ENCODE results near the gene NPB.

Gene NPB

DNA sequence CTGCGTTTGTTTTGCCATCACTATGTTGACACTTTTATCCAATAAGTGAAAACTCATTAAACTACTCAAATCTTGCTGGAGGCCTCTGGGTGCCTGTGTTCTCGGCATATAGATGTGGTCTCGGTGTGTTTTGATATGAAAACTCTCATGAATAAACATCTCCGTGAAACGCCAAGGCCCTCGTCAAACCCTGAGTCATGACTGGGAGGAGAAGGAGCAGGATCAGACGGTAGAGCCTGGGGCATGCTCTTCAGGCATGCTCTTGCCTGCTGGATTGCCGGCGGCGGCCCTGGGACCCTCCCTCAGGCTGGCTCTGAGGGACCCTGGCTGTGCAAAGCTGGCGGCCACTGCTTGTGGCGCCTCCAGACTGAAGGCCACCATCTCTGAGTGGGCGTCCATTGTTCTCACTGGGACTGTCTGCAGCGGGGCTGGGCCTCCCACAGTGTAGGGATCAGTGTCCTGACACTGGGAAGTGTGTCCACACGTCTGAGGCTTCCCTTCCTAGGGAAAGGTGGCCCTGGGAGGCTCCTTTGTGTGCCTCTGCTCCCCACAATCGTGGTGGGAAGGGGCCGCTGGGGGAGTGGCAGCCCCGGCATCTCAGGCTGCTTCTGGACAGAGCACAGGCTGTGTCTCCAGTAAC, 1.7 kb upstream of the NPB start:
- DNase-seq, result no peak

DNA sequence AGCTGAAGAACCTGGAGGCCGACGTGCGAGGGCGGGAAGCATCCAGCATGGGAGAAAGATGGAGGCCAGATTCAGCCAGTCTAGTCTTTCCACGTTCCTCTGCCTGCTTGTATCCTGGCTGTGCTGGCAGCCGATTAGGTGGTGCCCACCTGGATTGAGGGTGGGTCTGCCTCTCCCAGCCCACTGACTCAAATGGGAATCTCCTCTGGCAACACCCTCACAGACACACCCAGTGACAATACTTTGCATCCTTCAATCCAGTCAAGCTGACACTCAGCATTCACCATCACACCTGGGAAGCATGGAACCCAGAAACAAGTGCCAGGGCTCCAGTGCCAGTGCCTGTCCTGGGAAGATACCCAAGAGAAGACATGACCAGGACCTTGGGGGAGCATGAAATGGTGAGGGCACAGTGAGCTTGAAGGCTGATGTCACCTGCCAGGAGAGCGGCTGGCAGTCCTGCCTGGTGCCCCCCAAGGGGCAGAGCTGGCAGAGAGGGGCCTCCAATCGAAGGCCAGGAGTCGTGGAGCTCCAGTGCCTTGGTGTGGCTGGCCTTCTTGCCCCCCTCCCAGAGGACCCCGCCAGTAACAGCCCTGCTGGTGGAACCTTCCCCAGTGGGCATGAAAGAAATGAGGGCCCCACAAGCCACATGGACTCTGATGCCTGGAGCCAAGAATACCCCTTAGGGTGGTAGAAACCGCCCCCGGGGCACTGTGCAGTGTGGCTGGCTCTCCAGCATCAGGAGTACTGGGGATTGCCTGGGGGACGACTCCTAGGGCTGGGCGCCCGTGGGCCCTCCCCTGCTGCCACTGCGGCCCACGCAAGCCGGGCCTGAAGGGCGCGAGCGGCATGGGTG, 643 bp upstream of the NPB start:
- no peak for DNase-seq

DNA sequence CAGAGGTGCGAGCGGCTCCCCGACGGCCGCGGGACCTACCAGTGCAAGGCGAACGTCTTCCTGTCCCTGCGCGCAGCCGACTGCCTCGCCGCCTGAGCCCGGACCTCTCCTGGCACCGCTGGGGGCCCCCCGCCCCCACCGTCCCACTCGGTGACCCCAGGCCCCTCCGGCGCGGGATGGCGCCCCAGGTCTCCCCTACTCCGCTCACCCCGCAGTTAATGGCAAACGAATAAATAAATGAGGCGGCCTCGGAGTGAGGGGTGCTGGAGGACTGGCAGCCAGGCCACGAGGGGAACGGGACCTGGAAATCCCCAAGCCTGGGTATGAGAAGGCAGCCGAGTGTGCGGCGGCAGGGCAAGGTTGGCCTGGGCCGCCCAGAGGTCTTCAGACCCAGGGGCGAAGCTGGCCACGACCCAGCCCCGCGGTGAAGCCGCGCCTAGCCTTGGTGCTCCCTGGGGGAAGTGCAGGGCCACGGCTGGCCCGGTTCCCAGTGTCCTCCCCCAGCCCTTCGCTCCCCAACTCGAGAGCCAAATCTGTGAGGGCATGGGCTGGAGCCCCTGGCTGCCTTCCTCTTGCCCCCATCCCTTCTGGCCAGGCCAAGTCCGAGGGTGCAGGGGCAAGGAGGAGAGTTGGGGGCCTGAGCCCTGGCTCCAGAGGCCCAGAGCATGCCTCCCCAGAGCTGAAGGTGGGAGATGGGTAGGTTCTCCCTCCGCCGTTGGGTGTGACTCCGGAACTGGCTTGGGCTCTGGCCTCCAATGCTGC, 796 bp downstream of the NPB start:
- DNase-seq, result no peak

DNA sequence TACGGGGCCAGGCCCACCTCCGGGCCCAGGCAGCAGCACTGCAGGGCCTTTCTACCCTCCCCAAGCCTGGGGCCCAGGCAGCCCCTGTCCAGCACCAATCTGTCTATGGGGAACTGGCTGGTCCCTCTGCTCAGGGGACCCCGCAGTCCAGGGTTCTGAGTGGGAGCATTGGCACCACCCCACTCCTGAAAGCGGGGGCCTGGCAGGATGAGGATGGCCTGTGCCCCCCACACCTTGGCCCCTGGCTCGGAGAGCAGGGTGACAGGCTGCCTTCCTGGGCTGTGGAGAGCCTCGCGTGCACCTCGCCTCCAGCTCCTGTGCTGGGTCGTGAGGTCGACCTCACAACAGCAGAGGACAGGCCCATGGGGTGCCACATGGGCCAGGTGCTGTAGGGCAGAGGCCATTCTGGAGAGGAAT, 1.4 kb downstream of the NPB start:
- DNase-seq, result no peak

DNA sequence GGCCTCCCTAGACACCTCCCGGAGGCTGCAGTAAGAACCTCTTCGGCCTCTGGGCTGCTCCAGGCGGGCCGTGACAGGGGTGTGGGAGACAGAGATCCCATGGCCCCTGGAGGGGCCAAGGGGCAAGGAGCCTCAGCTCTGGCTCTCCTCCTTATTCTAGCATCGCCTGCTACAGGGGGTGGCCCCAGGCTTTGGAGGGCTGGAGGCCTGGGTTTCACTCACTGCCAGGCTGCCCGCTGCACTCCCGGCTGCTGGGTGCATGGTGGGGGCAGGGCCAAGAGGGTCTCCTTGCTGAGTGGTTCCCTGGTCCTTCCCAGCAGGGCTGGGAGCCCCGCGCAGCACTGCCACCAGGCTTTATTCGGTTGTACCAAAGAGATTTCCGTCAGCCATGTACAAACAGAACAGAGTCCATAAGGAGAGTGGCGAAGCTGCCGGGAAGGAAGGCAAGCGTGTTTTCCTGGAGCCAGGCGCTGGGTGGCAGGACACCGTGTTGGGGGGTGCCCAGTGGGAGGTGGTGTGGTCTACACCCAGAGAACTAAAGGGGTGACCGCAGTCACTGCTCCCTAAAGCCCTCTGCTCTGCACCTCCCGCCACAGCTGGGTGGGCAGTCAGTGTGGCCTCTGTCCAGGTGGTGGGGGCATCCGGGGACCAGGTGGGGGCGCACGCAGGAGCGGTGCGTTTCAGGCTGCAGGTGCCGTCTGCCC, 2.0 kb downstream of the NPB start:
- DNase-seq, result no peak

DNA sequence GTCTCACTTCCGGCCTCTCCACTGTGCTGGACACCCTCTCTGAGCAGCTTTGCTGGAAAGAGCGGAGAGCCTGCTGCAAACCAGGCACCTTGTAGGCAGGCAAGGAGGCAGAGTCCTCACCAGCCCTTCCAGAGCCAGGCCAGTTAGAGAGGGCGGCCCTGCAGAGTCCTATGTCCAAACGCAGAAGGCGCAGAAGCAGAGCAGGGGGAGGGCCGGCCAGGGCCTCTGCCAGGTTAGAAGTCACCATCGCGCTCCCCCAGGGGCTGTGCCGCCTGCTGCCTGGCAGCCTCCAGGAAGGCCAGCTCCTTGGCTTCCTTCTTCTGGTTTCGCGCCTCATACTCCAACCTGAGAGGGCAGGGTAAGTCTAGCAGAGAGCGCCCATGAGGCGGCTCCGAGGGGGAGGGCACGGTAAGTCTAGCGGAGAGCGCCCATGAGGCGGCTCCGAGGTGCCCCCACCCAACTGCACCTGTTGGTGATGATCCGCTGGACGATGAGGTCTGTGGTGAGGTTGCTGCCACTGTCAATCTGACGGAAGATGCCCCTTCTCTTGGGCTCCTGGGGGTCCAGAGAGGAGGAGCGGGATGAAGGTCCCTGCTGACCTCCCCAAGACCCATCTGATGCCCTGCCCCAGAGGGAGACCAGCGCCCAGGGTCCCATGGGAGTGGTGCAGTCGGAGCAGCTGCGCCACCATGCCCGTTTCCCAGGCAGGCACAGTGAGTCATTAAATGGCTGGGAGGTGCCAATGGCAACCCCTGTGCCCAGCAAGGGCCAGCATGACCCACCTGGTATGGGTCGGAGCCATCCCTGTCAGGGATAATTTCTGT, 2.8 kb downstream of the NPB start:
- no peak for DNase-seq

DNA sequence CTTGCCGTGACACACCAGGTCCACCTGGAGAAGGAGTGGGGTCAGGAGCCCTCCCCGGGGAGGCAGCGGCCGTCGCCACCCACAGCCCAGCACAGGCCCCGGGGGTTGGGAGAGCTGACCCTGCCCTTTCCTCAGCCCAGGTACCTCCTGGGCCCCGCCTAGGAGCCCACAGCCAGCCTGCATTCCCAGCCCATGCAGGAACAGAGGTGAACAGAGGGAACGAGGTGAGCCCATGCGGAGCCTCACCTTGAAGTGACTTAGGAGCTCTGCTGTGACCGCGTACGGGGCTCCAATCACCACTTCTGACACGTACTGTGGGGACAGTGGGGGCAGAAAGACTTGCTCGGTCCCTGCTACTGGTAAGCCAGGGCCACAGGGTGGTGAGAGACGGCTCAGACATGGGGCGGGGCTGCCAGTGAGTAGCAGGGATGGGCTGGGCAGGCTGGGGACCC, 3.4 kb downstream of the NPB start:
- no peak for DNase-seq

DNA sequence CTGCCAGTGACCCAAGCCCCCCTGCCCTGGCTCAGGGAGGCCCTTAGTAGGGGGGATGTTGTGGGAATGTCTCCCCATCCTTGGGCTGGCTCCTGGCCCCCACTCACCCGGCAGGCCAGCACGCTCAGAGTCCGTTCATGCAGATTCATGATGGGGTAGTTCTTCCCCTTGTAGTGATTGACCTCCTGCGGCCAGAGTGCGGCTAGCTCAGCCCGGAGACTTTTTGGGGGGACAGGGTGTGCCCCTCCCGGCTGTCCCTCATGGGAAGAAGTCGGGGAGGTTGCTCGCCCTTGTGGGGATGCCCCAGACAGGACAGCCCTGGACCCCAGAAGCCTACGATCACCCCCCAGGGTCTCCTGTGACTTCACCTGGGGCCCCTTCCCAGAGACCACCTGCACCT, 4.0 kb downstream of the NPB start:
- no peak for DNase-seq

DNA sequence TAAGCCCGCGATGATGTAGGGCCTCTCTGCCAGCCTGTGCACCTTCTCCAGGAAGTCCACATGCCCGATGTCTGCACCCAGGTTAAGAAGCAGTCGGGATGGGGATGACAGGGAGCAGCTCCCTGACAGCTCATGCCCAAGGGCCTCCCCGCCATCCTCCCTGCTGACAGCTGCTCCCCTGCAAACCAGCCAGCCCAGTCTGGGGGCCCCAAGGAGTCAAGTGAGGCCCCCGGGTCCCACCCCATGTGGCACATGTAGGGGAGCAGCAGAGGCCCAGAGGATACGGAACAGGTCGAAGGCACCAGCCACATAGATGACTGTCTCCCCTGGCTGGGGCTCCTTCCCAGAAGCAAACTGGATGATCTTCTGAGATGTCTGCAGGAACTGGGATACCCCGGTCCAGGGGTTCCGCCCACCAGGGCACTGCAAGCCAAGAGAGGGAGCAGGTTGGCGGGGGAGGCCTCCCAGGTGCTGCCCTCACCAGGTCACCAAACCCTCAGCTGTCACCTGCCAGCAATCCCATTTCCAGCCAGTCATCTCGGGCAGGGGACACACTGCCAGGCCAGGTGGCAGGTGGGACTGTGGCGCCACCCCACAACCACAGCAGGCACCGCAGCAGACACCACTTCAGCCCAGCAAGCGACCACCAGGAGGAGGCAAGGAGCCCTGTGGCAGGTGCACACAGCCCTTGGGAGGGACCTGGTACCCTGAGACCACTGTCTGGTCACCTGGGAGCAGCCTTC, 4.6 kb downstream of the NPB start:
- DNase-seq, result no peak

DNA sequence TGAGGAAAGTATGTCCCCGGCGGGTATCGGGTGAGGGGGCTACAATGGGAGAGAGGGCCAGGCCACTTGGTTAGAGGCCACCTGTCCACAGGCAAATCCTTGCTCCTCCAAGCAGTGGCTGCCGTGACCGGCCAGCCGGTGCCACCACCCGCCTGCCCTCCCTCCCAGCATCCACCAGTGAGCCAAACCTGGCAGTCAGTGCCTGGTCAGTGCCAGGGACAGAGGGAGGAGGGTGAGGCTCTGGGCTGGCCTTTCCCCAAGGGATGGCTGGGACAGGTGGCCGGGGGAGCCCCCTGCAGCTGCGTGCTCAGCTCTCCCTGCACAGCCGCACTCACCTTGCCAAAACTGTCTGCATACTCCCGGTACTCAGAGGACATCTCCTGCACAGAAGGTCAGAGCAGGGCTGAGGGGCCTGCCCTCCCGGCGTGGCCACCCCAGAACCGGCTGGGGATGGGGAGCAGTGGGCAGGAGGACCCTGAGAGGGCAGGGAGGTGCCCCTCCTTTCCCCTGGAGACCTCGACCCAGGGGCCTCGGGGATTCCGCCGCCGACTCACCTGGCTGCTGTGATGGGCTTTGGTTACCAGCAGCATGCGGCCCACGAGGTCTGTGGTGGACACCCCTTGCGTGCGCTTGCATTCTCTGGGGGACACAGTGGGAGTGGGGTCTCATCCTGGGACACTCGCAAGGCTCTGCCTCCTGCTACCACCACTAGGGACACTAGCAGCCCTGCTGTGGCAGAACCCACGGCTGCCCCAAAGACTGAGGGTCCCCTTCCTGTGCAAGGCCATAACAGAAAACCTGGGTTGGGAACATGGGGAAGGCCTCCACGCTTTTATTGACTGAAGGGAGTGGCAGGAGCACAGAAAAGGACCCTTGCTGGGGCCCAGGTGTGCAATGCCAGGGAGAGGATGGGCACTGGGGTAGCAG, 5.4 kb downstream of the NPB start:
- DNase-seq, result no peak

DNA sequence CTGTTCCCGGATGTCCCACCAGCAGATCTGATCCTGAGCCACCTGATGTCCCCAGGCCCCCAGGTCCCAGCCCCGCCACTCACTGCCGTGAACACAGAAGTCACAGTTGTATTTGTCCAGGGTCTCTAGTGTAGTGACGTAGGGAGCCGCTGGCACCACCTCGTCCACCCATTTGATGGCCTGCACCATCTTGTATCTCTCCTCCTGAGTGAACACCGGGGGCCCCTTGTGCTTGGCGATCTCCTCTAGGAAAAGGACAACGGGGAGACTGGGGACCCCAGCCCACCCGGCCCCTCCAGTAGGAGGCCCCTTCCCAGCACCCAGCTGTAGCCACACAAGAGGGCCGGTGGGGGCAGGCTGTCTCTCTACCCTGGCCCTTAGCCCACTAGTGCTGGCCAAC, 6.8 kb downstream of the NPB start:
- no peak for DNase-seq

DNA sequence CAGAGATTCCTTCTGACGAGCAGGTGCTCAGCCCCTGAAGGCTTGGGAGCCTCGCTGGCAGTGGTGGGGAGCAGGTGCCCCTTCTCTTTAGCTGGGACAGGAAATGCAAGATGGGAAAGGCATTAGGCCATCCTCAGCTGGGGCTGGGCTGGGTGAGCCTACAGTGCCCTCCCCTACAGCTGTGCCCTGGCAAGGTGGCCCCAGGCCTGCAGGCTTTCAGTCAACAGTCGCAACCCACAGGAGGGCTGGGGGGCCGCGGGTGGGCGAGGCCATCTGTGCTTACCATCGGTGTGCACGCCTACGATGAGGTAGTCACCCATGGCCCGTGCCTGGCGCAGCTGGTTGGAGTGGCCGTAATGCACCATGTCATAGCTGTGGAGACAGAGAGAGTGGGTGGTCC, 7.2 kb downstream of the NPB start:
- DNase-seq, result no peak

DNA sequence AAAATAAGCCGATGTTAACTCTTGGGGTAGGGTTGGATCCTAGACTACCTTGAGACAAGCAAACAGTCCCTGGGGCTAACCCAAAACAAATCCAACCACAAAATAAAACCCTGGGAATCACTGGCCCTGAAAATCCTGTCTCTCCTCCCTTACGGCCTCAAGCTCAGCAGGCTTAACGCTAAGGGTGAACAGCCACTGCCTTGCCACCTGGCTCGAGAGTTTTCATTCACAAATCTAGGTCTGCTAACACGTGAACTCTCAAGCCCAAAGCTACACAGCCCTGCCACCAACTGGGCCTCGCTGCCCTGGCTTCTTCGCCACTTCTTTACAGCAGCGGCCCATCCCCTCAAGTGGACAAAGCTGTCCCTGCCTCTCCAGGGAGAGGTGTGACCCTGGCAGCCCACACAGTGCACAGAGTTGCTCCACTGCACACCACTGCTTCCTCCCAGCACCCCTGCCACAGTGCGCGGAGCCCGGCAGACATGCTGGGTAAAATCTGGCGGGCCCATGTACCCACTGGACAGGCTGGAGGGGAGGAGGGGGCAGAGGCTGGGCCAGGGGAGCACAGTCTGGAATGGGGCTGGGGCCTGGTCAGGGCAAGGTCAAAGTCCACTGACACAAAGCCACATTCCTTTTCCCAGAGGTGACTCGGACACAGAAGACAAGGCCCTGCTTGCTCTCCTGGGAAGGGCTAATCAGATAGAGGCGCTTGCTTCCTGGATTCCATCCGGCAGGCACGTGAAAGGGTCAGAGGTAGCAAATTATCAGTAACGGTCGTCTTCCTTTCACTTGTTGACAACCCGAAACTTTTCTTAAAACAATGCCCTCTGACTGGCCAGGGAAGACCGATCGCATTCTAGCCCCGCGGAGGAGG, 8.2 kb downstream of the NPB start:
- no peak for DNase-seq

DNA sequence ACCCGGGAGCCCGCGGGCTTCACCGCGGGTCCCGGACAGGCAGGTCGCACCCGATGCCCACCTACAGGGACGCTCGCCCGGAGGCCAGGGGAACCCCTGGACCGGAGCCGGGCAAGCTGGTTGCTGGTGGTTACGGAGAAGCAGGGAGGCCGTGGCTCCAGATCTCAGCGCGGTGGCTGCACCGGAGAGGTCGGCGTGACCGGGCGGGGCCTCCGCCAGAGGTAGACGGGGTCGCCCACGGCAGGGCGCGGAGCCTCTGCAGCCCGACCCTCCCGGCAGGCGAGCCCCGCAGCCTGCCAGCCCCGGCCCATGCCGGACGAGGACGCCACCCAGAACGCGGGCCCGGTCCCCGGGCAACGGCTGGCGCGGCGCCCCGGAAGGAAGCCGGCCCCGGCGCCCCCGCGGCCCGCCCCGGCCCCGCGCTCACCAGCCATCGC, 8.8 kb downstream of the NPB start:
- DNase-seq, result no peak

DNA sequence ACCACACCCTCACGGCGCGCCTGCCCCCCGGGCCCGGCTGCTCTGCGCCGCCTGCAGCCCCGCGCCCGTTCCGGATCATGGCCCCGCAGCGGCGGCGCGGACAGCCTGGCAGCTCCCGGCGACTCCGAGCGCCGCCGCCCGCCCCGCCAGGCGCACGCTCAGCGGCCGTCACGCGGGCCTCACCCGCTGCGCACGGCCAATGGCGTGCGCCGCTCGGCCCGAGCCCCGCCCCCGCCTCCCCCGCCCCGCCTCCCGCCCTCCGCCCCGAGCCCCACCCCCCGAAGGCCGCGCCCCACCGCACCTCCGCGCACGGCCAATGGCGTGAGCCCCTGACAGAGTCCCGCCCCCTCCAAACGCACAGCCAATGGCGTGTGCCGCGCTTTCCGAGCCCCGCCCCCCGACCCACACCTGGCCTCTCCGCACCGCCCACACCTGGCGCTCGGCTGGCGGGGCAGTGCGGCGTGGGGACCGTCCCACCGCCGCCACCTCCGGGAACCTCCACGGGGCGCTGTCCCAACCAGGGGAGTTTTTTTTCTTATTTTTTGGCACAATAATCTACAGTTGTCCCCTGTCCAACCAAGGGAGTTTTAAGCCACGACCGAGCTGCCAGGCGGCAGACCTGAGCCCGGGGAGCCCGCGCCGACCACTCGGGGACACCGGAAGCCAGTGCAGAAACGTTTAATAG, 9.4 kb downstream of the NPB start, which contains the start of gene PCYT2:
Gene PCYT2 (minus strand): TSS at position 123 of the 685 bp plus-strand sequence. CDS start 44 bp downstream, at position 79.
- peak; percentile 34 for DNase-seq

DNA sequence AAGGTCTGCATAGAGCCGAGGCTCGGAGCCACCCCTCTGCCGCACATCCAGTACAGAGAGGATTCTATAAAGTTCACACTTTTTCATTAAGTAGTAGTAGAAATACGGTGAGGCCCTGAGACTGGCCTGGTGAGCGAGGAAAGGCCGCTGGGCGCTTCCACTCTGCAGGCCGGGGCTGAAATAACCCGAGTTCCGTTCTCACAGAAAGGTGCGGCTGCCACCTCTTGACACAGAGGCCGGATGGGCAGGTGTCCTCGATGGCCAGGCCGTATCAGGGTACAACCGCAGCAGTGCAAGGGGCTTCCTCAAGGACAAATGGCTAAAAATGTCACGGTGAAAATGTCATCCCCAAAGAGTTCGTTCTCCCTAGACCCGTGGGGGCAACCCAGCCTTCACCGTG, 9.9 kb downstream of the NPB start:
- no peak for DNase-seq

DNA sequence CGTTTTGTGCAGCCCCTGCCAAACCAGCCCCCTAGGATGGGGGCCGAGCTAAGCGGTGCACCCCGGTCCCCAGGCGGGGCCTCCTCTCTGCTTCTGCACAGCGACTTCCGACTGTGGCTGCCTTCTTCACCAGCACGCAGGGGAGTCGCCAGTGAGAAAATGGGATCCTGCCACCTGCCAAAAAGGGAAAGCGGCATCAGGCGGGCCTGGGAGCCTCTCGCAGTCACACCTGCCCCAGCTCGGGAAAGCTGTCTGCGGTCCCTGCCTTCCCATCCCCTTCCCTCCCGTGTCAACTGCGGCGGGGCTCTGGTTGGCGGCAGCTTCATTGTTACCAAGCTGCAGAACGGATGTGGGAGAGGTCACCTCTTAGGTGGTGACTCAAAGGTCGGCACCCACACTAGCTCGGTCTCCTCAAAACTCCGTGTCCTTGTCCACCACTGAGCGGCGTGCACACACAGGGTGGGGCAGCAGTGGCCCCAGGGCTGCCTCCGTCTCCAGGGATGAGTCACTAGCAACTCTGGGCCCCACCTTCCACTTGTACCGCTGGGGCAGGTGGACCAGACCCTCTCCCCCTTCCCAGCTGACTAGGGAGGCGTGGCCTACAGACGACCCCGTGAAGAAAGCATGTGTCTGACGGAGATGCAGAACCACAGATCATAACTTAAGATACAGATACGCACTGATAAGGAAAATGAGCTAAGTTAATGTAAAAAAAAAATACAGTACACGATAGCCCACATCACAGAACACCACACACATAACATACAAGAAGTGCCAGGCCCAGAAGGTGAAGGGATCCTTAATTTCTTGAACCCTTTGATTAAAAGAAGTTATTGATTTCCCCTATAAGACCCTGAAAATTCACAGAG, 10.6 kb downstream of the NPB start:
- no peak for DNase-seq

All from NCI-H187 treated with DMSO at 0.1 percent for 48 hours (cell line).